Endothelial cell of umbilical vein (primary cell): Measurements from ENCODE around the gene IGSF5. TPM values are rescaled to one million over a fixed set of nuclear protein-coding genes. Genes with fewer than 3 reads are reported as not detected.

Experiments
- BruUV-seq: library from RNA; stranded (reverse); fragments of 400-500 nt; replicated peaks from 2 replicates; lab custom pipeline; 2021; lab: Mats Ljungman, UMichigan
- CTCF ChIA-PET: fragments of 300-600, 350-600 bp; sonication (Branson Sonifier 250); formaldehyde crosslinking; loops from one replicate; lab custom pipeline; 2021; ENCODE audit warnings: antibody characterized with exemption, inconsistent platforms; lab: Charles Lee
- POLR2A ChIA-PET: fragments of 300-600, 350-600 bp; sonication (Branson Sonifier 250); formaldehyde crosslinking; loops from one replicate; lab custom pipeline; 2021; ENCODE audit warnings: antibody characterized with exemption, inconsistent platforms; lab: Charles Lee
- DNase-seq: peaks from one replicate; pipeline ENCODE4 v3.0.0-alpha.2; 2011; ENCODE audit warnings: low read depth, low spot score
- FAIRE-seq: peaks from 2 replicates; lab custom pipeline; 2011; peaks lifted over from hg19 to GRCh38; lab: Jason Lieb, UNC
- H2AFZ ChIP-seq: 2 replicates; pipeline ENCODE4 v1.6.0; 2012; ENCODE audit warnings: low read depth, low read length, control low read depth, inconsistent platforms
- H3K27ac ChIP-seq: 2 replicates; pipeline ENCODE4 v1.5.1; 2011; ENCODE audit warnings: low read depth, mild to moderate bottlenecking, control low read depth, low read length, moderate library complexity; ENCODE audit not compliant: insufficient read depth
- H3K27me3 ChIP-seq, 2 experiments: 2 replicates each; pipeline versions ENCODE4 v1.6.0 to v1.6.1; 2011; ENCODE audit warnings: low read length in 2 of 2, mixed read lengths in 1 of 2; ENCODE audit not compliant: control insufficient read depth in 2 of 2, insufficient read depth in 2 of 2
- H3K36me3 ChIP-seq, 2 experiments: 2 replicates in 1 of 2; 3 replicates in 1 of 2; pipeline ENCODE4 v1.5.1; 2011; ENCODE audit warnings: low read length in 2 of 2, mild to moderate bottlenecking in 1 of 2, moderate library complexity in 1 of 2; ENCODE audit not compliant: control insufficient read depth in 2 of 2, insufficient read depth in 2 of 2; ENCODE audit errors: extremely low read depth in 1 of 2
- H3K4me1 ChIP-seq: 3 replicates; pipeline ENCODE4 v1.5.1; 2011; ENCODE audit warnings: mild to moderate bottlenecking, low read length; ENCODE audit not compliant: control insufficient read depth, insufficient read depth; ENCODE audit errors: extremely low read depth
- H3K4me2 ChIP-seq: 2 replicates; pipeline ENCODE4 v1.6.1; 2011; ENCODE audit warnings: low read length, control low read depth, mixed read lengths; ENCODE audit not compliant: insufficient read depth
- H3K4me3 ChIP-seq, 3 experiments: fragments of 200-600 bp in 1 of 3; sonication (generic), shearing (Covaris generic) in 1 of 3; replicated peaks in 1 of 3; 2 replicates each; pipeline ENCODE4 v1.5.1; 2011 to 2016; ENCODE audit warnings: control low read depth in 3 of 3, low read length in 3 of 3, mild to moderate bottlenecking in 2 of 3, inconsistent platforms in 1 of 3, low read depth in 1 of 3, moderate library complexity in 1 of 3; ENCODE audit not compliant: insufficient read depth in 1 of 3
- H3K79me2 ChIP-seq: 2 replicates; pipeline ENCODE4 v1.6.0; 2012; ENCODE audit warnings: low read length, inconsistent platforms; ENCODE audit not compliant: control insufficient read depth, insufficient read depth
- H3K9ac ChIP-seq: replicated peaks from 2 replicates; pipeline ENCODE3; 2011; ENCODE audit warnings: low read length, control low read depth; ENCODE audit not compliant: insufficient read depth; ENCODE audit errors: extremely low read depth
- H3K9me1 ChIP-seq: replicated peaks from 3 replicates; pipeline ENCODE4 v1.6.0; 2011; ENCODE audit warnings: mild to moderate bottlenecking, low read length; ENCODE audit not compliant: control insufficient read depth, insufficient read depth; ENCODE audit errors: extremely low read depth
- H3K9me3 ChIP-seq: replicated peaks from 2 replicates; pipeline ENCODE4 v1.5.1; 2012; ENCODE audit warnings: low read length, inconsistent platforms; ENCODE audit not compliant: control insufficient read depth, insufficient read depth
- H4K20me1 ChIP-seq: replicated peaks from 2 replicates; pipeline ENCODE3; 2011; ENCODE audit warnings: mild to moderate bottlenecking, low read length; ENCODE audit not compliant: control insufficient read depth, insufficient read depth; ENCODE audit errors: extremely low read depth
- EZH2 ChIP-seq: IDR thresholded peaks from 2 replicates; pipeline ENCODE4 v1.6.1; 2012; ENCODE audit warnings: borderline replicate concordance, low read depth, mild to moderate bottlenecking, moderate library complexity, low read length, inconsistent platforms; ENCODE audit not compliant: severe bottlenecking
- FOS ChIP-seq: IDR thresholded peaks from 2 replicates; pipeline ENCODE4 v1.6.1; 2011; ENCODE audit warnings: mild to moderate bottlenecking, low read length, moderate library complexity, borderline replicate concordance; ENCODE audit not compliant: insufficient read depth
- GATA2 ChIP-seq: IDR thresholded peaks from 2 replicates; pipeline ENCODE4 v1.7.0; 2011; ENCODE audit warnings: low read depth, mild to moderate bottlenecking, moderate library complexity, mixed read lengths, low read length; ENCODE audit not compliant: insufficient read length, insufficient read depth
- JUN ChIP-seq: IDR thresholded peaks from 2 replicates; pipeline ENCODE4 v1.6.1; 2011; ENCODE audit warnings: borderline replicate concordance, low read depth; ENCODE audit not compliant: insufficient read length, insufficient read depth
- MYC ChIP-seq: IDR thresholded peaks from one replicate; pipeline ENCODE4 v1.6.1; 2011; ENCODE audit warnings: mild to moderate bottlenecking, low read depth, low read length
- POLR2A ChIP-seq: IDR thresholded peaks from 2 replicates; pipeline ENCODE4 v1.6.1; 2012; ENCODE audit warnings: low read depth, mild to moderate bottlenecking, control low read depth, low read length
- POLR2AphosphoS5 ChIP-seq: IDR thresholded peaks from 2 replicates; pipeline ENCODE4 v1.6.1; 2012; ENCODE audit warnings: low read depth, mild to moderate bottlenecking, control low read depth, low read length, moderate library complexity; ENCODE audit not compliant: insufficient read depth
- dilution Hi-C: fragments of 300-500 bp; cut with MboI; formaldehyde crosslinking; loops from one replicate; pipeline ENCODE4 v1.15.0; 2019; ENCODE audit warnings: low sequenced_read_pairs; ENCODE audit not compliant: extremely low pct_ligation_motif_present
- intact Hi-C: fragments of 100-400 bp; cut with micrococcal nuclease; formaldehyde crosslinking; loops from one replicate; pipeline ENCODE4 v1.10.0; 2022
- polyA plus RNA-seq, 4 experiments: library from polyadenylated mRNA; depleted of rRNA in 3 of 4; stranded (reverse) in 3 of 4; unstranded in 1 of 4; fragments of >200 nt; gene quantifications; 2 replicates each; pipeline versions ENCODE4 v1.2.1 to v1.2.3, GENCODE V29; 2011 to 2012; ENCODE audit warnings: missing spikeins in 1 of 4
- total RNA-seq: library from RNA; stranded (reverse); gene quantifications from 2 replicates; pipeline ENCODE4 v1.2.3, GENCODE V29; 2021
- TF ChIP-seq, protein P1 (sequence below): IDR thresholded peaks from 2 replicates; pipeline ENCODE4 v1.6.1; 2011; ENCODE audit not compliant: insufficient read depth, insufficient read length
- TF ChIP-seq, protein P2 (sequence below), 2 donors: IDR thresholded peaks; 1 replicate in 1 of 2; 2 replicates in 1 of 2; pipeline ENCODE4 v1.5.1; 2011; ENCODE audit warnings: low read length in 2 of 2, mild to moderate bottlenecking in 2 of 2, moderate library complexity in 2 of 2, control low read depth in 1 of 2, inconsistent platforms in 1 of 2, low read depth in 1 of 2; ENCODE audit not compliant: insufficient read depth in 1 of 2; ENCODE audit errors: extremely low read depth in 1 of 2

Gene IGSF5
- total and polyA plus RNA-seq, 2 donors (not counting 3 experiments of a cell fraction or from before 2014, with no cell fraction given), result not detected

DNA sequence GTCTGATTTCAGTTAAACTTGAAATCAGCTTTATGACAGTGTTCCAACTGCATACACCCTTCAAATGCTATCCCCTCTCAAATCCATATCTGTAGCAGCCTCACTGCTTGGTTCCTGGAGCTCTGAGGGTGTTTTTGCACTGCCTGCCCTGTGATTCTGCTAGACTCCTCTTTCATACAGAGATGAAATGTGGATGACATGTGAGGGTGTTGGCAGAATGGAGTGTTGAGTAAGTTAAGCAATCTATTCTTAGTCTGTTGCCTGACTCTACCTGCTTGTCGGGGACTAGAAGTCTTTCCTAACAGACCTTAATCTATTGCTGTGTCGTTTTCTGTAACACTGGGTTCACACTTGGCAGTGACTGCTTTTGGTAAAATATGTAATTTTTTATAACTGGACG, 9.8 kb downstream of the IGSF5 start:
- Histone ChIP-seq H3K4me3 (no peak overlapping the region), H2AFZ (no peak overlapping the region), H3K9ac (no peak overlapping the region), H3K9me1 (no peaks in the 10 kb centered on the region), H3K36me3 (no peaks in the 10 kb centered on the region), H3K27me3 (no peaks in the 10 kb centered on the region), H3K9me3 (no peaks in the 10 kb centered on the region), H3K79me2 (no peaks in the 10 kb centered on the region), H3K27ac (no peak overlapping the region), H3K4me2 (no peak overlapping the region), H4K20me1 (no peaks in the 10 kb centered on the region), H3K4me1 (no peaks in the 10 kb centered on the region)
- no peak for FAIRE-seq
- BruUV-seq, result no TSS peak
- DNase-seq, result no peak
- intact Hi-C loops, result no loop called here
- dilution Hi-C loops, result no loop called here
- TF ChIP-seq, protein P1, sequence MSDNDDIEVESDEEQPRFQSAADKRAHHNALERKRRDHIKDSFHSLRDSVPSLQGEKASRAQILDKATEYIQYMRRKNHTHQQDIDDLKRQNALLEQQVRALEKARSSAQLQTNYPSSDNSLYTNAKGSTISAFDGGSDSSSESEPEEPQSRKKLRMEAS, result no peak
- TF ChIP-seq MYC, result no peak
- no peak for TF ChIP-seq FOS
- TF ChIP-seq JUN, result no peak
- TF ChIP-seq POLR2A, result no peak
- no peak for TF ChIP-seq EZH2
- TF ChIP-seq GATA2, result no peak
- TF ChIP-seq, protein P2, sequence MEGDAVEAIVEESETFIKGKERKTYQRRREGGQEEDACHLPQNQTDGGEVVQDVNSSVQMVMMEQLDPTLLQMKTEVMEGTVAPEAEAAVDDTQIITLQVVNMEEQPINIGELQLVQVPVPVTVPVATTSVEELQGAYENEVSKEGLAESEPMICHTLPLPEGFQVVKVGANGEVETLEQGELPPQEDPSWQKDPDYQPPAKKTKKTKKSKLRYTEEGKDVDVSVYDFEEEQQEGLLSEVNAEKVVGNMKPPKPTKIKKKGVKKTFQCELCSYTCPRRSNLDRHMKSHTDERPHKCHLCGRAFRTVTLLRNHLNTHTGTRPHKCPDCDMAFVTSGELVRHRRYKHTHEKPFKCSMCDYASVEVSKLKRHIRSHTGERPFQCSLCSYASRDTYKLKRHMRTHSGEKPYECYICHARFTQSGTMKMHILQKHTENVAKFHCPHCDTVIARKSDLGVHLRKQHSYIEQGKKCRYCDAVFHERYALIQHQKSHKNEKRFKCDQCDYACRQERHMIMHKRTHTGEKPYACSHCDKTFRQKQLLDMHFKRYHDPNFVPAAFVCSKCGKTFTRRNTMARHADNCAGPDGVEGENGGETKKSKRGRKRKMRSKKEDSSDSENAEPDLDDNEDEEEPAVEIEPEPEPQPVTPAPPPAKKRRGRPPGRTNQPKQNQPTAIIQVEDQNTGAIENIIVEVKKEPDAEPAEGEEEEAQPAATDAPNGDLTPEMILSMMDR (IDR thresholded peaks at IDR 0.05; ENCODE audit: extremely low read depth in 1 of 2, insufficient read depth in 1 of 2, low read depth in 1 of 2, low read length in 2 of 2), result no peak
- TF ChIP-seq POLR2AphosphoS5, result no peak
- POLR2A ChIA-PET, result no interaction called here
- CTCF ChIA-PET, result no interaction called here
